HS-27A (cell line): ENCODE measurements around the gene SPCS1.

ENCODE experiments used
- DNase-seq: peaks from one replicate; pipeline ENCODE4 v3.0.0-alpha.2; 2012; ENCODE audit warnings: low read depth, missing footprints

SPCS1 gene

DNA sequence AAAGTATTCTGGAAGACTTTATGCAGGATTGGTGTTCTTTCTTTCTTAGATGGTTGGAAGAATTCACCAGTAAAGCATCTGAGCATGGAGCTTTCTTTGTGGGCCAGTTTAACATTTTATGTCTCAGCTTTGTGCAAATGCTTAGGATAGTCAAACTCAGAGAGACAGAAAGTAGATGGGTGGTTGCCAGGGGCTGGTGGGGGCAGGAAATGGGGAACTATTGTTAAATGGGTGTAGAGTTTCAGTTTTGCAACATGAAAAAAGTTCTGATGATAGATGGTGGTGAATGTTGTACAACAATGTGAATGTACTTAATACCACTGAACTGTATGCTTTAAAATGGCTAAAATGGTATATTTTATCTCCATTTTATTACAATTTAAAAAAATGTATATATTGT, 24.8 kb downstream of the SPCS1 start:
- DNase-seq: no peak

DNA sequence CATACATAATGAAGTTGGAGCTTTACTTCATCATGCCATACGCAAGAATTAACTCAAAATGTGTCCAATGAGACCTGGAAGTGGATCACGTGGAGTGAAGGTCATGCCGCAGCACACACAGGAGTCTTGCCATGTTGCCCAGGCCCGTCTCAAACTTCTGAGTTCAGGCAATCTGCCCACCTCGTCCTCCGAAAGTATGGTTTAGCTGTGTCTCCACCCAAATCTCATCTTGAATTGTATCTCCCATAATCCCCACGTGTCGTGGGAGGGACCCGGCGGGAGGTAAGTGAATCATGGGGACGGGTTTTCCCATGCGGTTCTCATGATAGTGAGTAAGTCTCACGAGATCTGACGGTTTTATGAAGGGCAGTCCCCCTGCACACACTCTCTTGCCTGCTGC, 25.7 kb downstream of the SPCS1 start:
- DNase-seq: no peak

DNA sequence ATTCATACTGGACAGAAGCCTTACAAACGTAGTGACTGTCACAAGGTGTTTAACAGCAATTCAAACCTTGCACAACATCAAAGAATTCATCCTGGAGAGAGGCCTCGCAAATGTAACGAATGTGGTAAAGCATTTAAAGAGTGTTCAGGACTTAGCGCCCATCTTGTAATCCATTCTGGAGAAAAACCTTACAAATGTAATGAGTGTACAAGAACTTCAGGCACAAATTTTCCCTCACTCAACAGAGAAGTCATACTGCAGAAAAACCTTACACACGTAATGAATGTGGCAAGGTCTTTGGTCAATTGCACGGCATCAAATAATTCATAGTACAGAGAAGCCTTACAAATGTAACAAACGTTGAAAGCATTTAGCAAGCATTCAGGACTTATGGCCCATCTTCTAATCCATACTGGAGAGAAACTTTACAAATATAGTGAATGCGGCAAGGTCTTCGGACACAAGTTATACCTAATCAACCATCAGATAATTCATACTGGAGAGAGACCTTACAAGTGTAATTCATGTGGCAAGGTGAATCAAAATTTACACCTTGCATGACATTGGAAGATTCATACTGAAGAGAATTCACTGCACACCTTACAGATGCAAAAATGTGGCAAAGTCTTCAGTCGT, 27.5 kb downstream of the SPCS1 start:
- no peak for DNase-seq

DNA sequence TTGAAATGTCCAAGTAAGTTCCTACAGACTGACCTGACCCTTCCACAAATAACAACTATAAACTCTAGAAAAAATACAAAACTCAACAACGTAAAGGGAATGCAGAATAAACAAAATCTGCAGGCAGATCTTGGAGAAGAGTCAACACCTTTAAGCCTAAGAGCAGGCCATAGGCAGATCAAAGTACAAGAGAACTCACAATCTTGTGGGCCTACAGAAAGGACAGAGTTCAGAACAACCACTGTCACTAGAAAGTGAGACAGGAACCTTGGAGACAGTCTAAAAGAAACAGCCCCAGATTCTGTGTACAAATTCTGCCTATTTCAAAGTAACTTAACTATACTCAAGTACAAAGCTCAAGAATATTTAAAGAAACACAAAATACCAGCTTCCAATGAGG, 33.8 kb downstream of the SPCS1 start:
- no peak for DNase-seq

- peak; percentile 15 for DNase-seq
Measured at GRCh38 chr3:52742418-52743041, 36.6 kb downstream of the SPCS1 start.

- DNase-seq: no peak
Measured at GRCh38 chr3:52743152-52743551, 37.2 kb downstream of the SPCS1 start.

GRCh38 chr3:52743721-52744120, 37.8 kb downstream of the SPCS1 start:
- DNase-seq: no peak

GRCh38 chr3:52752045-52752660, 46.2 kb downstream of the SPCS1 start:
- DNase-seq: no peak

GRCh38 chr3:52754373-52754772, 48.5 kb downstream of the SPCS1 start:
- no peak for DNase-seq

- DNase-seq: no peak
Measured at GRCh38 chr3:52756141-52756540, 50.2 kb downstream of the SPCS1 start.
